Ovary (tissue), 9 donors: ENCODE data around the gene AVEN. TPM values are rescaled to one million over a fixed set of nuclear protein-coding genes. Genes with fewer than 3 reads are reported as not detected.

Experiments used
- DNase-seq, 5 donors: peaks; one replicate each; pipeline ENCODE4 v3.0.0-alpha.2; 2019 to 2020
- H3K27ac ChIP-seq, 2 donors: fragments of 200-600 bp; one replicate each; pipeline versions ENCODE4 v1.5.1 to v1.8.0; 2019 to 2022
- H3K27me3 ChIP-seq: fragments of 200-600 bp; one replicate; pipeline ENCODE4 v1.8.0; 2022
- H3K36me3 ChIP-seq: fragments of 200-600 bp; sonication (generic); one replicate; pipeline ENCODE4 v1.5.1; 2019
- H3K4me1 ChIP-seq: one replicate; pipeline ENCODE4 v1.8.1; 2013; ENCODE audit warnings: mild to moderate bottlenecking, moderate library complexity; ENCODE audit not compliant: insufficient read depth
- H3K4me3 ChIP-seq: fragments of 200-600 bp; sonication (generic); one replicate; pipeline ENCODE4 v1.5.1; 2017
- H3K9me3 ChIP-seq, 2 donors: fragments of 200-600 bp in 1 of 2; sonication (generic) in 1 of 2; one replicate each; pipeline versions ENCODE4 v1.5.1 to v1.8.1; 2013 to 2019; ENCODE audit warnings: mild to moderate bottlenecking in 1 of 2, moderate library complexity in 1 of 2
- EP300 ChIP-seq: sonication (generic); formaldehyde crosslinking; IDR thresholded peaks from one replicate; pipeline ENCODE4 v1.6.1; 2017; ENCODE audit warnings: antibody characterized with exemption
- POLR2A ChIP-seq: fragments of 450-650 bp; IDR thresholded peaks from one replicate; pipeline ENCODE4 v1.6.1; 2017; ENCODE audit warnings: antibody characterized with exemption, mild to moderate bottlenecking, moderate library complexity
- WGBS, 3 donors: extraction: QIAGEN DNeasy Blood & Tissue Kit in 1 of 3; methylation state at CpG; one replicate each; pipeline versions ENCODE4 v1.1.5 to v1.1.7; 2013 to 2017; 5-methylcytosine and 5-hydroxymethylcytosine counted together
- intact Hi-C, 4 donors: fragments of 100-400 bp; cut with DNase I; formaldehyde crosslinking; loops; one replicate each; pipeline versions ENCODE4 v1.11.0 to v1.15.1; 2022 to 2023
- polyA plus RNA-seq, 2 donors: library from polyadenylated mRNA; stranded (reverse); fragments of 200-250 nt in 1 of 2; fragments of 350-450 nt in 1 of 2; fragmentation: Illumina TruSeq in 1 of 2; extraction: RNeasy Lipid Tissue Mini Kit (QIAGEN cat#74804) in 1 of 2; gene quantifications; one replicate each; pipeline ENCODE4 v1.2.3, GENCODE V29; 2013 to 2014
- total RNA-seq, 7 donors: library from RNA; depleted of rRNA in 2 of 7; stranded (reverse); fragments of >200 nt in 2 of 7; fragmentation: NEBNext Ultra II Directional in 3 of 7; extraction: Animal tissue kit (Norgen Biotek cat#: 25700) in 3 of 7; gene quantifications; one replicate each; pipeline versions ENCODE4 v1.1.0 to v1.2.4, GENCODE V29; 2016 to 2023
- TF ChIP-seq, protein P1 (sequence below), 3 donors: fragments of 450-650 bp in 2 of 3; fragments of 200-600 bp in 1 of 3; IDR thresholded peaks; one replicate each; pipeline versions ENCODE4 v1.5.1 to v1.8.0; 2016 to 2022; ENCODE audit warnings: antibody characterized with exemption in 3 of 3, mild to moderate bottlenecking in 1 of 3
- donor health status: DM: no; HTN: no; CAD: no; lungs with moderate emphysema.
- donor health status: DM: no; HTN: no; CAD: no.
- donor health status: Bipolar disorder and iron deficiency.
- donor health status: DM: yes; HTN: yes; CAD: no.
- donor health status: DM: no; HTN: no; CAD: no.
- donor health status: DM: yes; HTN: yes; CAD: no.

Gene AVEN
- total and polyA plus RNA-seq, 9 donors = 9.0 to 20.9 (median 11.5) TPM

GRCh38 chr15:33859992-33860545 is 178.9 kb downstream of the AVEN start:
- Histone ChIP-seq H3K4me3 (no peak overlapping the region), H3K27me3 (no peaks in the 10 kb centered on the region), H3K27ac (no peak overlapping the region), H3K4me1 (no peaks in the 10 kb centered on the region), H3K9me3 (no peaks in the 10 kb centered on the region), H3K36me3 (no peaks in the 10 kb centered on the region)
- DNase-seq = no peak
- no peak for TF ChIP-seq POLR2A
- TF ChIP-seq EP300 = no peak
- TF ChIP-seq, protein P1, sequence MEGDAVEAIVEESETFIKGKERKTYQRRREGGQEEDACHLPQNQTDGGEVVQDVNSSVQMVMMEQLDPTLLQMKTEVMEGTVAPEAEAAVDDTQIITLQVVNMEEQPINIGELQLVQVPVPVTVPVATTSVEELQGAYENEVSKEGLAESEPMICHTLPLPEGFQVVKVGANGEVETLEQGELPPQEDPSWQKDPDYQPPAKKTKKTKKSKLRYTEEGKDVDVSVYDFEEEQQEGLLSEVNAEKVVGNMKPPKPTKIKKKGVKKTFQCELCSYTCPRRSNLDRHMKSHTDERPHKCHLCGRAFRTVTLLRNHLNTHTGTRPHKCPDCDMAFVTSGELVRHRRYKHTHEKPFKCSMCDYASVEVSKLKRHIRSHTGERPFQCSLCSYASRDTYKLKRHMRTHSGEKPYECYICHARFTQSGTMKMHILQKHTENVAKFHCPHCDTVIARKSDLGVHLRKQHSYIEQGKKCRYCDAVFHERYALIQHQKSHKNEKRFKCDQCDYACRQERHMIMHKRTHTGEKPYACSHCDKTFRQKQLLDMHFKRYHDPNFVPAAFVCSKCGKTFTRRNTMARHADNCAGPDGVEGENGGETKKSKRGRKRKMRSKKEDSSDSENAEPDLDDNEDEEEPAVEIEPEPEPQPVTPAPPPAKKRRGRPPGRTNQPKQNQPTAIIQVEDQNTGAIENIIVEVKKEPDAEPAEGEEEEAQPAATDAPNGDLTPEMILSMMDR (IDR thresholded peaks at IDR 0.05) = no peak
- intact Hi-C loops = no loop called here
- 51 to 73% (median 63%) methylated on average over 1 of the region's 1 CpG for WGBS, 3 donors

DNA sequence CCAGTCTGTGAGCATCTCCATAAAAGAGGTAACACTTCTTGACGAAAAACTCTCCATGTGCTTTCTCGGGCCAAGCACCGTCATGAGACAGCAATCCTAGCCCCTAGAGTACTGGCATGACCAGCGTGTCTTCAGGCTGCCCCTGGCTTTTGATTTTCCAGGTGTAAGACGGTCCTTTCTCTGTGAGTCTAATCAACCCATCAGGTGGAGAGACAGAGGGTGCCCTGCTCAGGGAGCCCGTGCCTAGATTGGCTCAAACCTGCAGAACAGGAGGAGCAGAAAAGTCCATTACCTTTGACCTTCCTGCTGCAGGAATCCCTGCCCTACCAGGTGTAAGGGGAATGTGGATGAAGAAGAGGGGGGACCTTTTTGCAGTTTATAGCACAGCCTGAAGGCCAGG is 180.2 kb downstream of the AVEN start:
- Histone ChIP-seq H3K36me3 (no peaks in the 10 kb centered on the region), H3K4me3 (no peak overlapping the region), H3K4me1 (no peaks in the 10 kb centered on the region), H3K27me3 (no peaks in the 10 kb centered on the region), H3K27ac (no peak overlapping the region), H3K9me3 (no peaks in the 10 kb centered on the region)
- intact Hi-C loops = no loop called here
- 91 to 96% (median 96%) methylated on average over 6 of the region's 6 CpGs for WGBS, 3 donors
- DNase-seq = no peak
- TF ChIP-seq POLR2A (no peak), EP300 (no peak)
- TF ChIP-seq, protein P1 (IDR thresholded peaks at IDR 0.05) = no peak

- no peaks in the 10 kb centered on the region for H3K4me1 ChIP-seq
- H3K9me3 ChIP-seq = no peaks in the 10 kb centered on the region
- no peaks in the 10 kb centered on the region for H3K36me3 ChIP-seq
- H3K27ac ChIP-seq = no peak overlapping the region
- H3K27me3 ChIP-seq = no peaks in the 10 kb centered on the region
- no peak for DNase-seq
- 94 to 98% (median 97%) methylated on average over 13 of the region's 13 CpGs for WGBS, 3 donors
- H3K4me3 ChIP-seq = no peak overlapping the region
- no peak for TF ChIP-seq EP300
- TF ChIP-seq, protein P1 (IDR thresholded peaks at IDR 0.05) = no peak
- TF ChIP-seq POLR2A = no peak
- intact Hi-C loops = no loop called here
These were observed 181.3 kb downstream of the AVEN start for GRCh38 chr15:33857726-33858125.

GRCh38 chr15:33852570-33852969 is 186.4 kb downstream of the AVEN start:
- intact Hi-C loops = no loop called here
- Histone ChIP-seq H3K4me3 (no peak overlapping the region), H3K27me3 (no peaks in the 10 kb centered on the region), H3K4me1 (no peaks in the 10 kb centered on the region), H3K36me3 (no peaks in the 10 kb centered on the region), H3K27ac (no peak overlapping the region), H3K9me3 (no peaks in the 10 kb centered on the region)
- DNase-seq = no peak
- 40 to 57% (median 45%) methylated on average over 2 of the region's 2 CpGs for WGBS, 3 donors
- TF ChIP-seq EP300 (no peak), POLR2A (no peak)
- TF ChIP-seq, protein P1 (IDR thresholded peaks at IDR 0.05) = no peak
